Activated naive CD4-positive, alpha-beta T cell treated with anti-CD3 and anti-CD28 coated beads, Interleukin-2, amount 50 U/mL, for 72 hours (primary cell): ENCODE data around the gene SCYL1. TPM values are rescaled to one million over a fixed set of nuclear protein-coding genes. Genes with fewer than 3 reads are reported as not detected.
"Not testable (repeated sequence)": the region's sequence is repeated elsewhere in the genome, so short reads cannot be mapped to it uniquely, and the experiment has no call there.

Experiments
- ATAC-seq, 2 donors: fragments of 150-1000 bp; cut with Tn5 transposase; 2 replicates each; pipeline ENCODE4 v1.10.0; 2021; ENCODE audit warnings: mild to moderate bottlenecking in 2 of 2, moderate library complexity in 2 of 2
- DNase-seq, 2 donors: peaks; one replicate each; pipeline ENCODE4 v3.0.0; 2021 to 2022; ENCODE audit warnings: low spot score in 2 of 2
- H3K27ac Mint-ChIP-seq, 2 donors: one replicate each; pipeline ENCODE4 v1.8.0; 2022; ENCODE audit warnings: mild to moderate bottlenecking in 2 of 2, mixed read lengths in 2 of 2
- H3K36me3 Mint-ChIP-seq, 2 donors: one replicate each; pipeline ENCODE4 v1.8.0; 2022; ENCODE audit warnings: mixed read lengths in 2 of 2
- H3K9me3 Mint-ChIP-seq, 2 donors: one replicate each; pipeline ENCODE4 v1.8.0; 2022; ENCODE audit warnings: mixed read lengths in 2 of 2
- total RNA-seq, 2 donors: library from RNA; stranded (reverse); gene quantifications; one replicate each; pipeline ENCODE4 v1.2.3, GENCODE V29; 2022

The SCYL1 gene
- total RNA-seq, 2 donors from 2014 or later, result 74.3 to 93.2 TPM

DNA sequence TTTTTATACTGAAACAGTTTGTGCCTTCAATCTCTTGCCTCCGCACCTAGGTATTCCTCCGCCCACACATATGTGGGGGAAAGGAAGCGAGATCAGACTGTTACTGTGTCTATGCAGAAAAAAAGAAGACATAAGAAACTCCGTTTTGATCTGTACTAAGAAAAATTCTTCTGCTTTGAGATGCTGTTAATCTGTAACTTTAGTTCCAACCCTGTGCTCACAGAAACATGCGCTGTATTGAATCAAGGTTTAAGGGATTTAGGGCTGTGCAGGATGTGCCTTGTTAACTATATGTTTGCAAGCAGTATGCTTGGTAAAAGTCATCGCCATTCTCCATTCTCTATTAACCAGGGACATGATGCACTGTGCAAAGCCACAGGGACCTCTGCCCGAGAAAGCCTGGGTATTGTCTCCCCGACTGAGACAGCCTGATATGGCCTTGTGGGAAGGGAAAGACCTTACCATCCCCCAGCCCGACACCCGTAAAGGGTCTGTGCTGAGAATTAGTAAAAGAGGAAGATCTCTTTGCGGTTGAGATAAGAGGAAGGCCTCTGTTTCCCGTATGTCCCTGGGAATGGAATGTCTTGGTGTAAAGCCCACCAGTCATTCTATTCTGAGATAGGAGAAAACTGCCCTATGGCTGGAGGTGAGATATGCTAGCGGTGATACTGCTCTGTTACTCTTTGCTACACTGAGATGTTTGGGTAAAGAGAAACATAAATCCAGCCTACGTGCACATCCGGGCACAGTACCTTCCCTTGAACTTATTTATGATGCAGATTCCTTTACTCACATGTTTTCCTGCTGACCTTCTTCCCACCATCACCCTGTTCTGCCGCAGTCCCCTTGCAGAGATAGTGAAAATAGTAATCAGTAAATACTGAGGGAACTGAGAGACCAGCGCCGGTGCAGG is 1.9 kb upstream of the SCYL1 start:
- H3K27ac Mint-ChIP-seq, result peak overlapping the region; percentile 73 to 85
- H3K36me3 Mint-ChIP-seq, H3K9me3 Mint-ChIP-seq, DNase-seq: not testable (repeated sequence)
- peak; percentile 19 to 23 for ATAC-seq

DNA sequence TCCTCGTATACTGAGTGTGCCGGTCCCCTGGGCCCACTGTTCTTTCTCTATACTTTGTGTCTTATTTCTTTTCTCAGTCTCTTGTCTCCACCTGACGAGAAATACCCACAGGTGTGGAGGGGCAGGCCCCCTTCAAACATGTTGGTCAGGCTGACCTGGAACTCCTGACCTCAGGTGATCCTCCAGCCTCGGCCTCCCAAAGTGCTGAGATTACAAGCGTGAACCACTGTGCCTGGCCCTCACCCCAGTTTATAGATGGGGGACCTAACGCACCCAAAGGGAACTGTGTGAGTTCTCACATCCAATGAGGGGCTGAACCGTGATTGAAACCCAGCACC is 1.3 kb upstream of the SCYL1 start:
- not testable (repeated sequence) for DNase-seq, H3K9me3 Mint-ChIP-seq, H3K36me3 Mint-ChIP-seq
- ATAC-seq, result peak in 1 of 2 donors; percentile 12
- H3K27ac Mint-ChIP-seq, result peak overlapping the region; percentile 73 to 85

DNA sequence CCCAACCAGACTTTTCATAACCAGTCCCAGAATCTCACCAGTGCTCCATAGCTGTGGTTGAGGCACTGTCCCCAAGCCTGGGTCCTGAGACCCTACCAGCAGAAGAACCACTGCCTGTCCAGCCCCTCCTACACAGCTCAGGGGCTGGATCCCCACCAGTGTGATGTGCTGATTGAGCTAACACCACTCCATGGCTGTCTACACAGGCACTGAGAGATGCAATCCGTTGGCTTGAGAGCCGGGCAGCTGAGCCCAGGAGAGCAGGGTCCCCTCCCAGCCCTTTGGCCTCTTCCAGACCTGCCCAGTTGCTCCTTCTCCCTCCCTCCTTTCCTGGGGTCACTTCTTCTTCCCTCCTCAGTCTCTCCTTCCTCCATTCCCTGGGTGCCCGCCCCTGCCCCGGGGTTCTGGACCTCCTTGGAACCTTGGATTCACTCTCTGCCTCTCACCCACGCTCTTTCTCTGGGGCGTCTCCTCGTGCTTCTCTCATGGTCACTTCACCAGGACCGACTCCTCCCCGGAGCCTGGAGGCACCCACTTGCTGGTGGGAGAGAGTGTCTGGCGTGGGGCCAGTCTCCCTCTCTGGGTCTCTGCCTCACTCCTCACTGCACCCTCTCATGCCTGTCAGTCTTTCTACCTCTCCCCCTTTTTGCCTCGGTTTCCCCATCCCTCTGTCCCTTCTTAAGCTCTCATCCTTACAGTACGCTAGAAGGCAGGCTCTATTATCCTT is 706 bp upstream of the SCYL1 start:
- Mint-ChIP-seq H3K9me3 (no peaks in the 10 kb centered on the region), H3K36me3 (peaks cover 5% of the 10 kb centered on the region in 2 donors), H3K27ac (peak overlapping the region; percentile 73 to 90)
- DNase-seq (no peak), ATAC-seq (peak; percentile 7 to 36)

DNA sequence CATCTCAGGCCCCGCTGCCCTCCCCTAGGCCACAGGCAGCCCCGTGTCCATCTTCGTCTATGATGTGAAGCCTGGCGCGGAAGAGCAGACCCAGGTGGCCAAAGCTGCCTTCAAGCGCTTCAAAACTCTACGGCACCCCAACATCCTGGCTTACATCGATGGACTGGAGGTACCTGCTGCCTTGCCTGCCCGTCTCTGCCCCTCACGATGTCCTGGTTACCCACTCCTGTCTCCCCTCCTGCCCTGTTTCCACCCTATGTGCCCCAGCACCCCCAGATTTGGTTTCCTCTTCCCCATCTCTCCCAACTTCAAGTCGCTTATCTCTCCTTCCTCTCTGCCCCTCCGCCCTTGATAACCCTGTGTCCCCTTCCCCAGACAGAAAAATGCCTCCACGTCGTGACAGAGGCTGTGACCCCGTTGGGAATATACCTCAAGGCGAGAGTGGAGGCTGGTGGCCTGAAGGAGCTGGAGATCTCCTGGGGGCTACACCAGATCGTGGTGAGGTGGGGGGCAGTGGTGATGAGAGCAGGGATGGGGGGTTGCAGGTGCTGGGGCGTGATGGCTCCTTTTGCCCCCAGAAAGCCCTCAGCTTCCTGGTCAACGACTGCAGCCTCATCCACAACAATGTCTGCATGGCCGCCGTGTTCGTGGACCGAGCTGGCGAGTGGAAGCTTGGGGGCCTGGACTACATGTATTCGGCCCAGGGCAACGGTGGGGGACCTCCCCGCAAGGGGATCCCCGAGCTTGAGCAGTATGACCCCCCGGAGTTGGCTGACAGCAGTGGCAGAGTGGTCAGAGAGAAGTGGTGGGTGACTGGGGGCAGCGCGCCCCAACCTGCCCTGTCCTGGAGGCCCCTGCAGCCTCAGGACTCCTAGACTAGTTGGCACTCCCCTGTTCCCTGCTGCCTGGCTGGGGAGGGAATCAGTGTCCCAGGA is 930 bp downstream of the SCYL1 start:
- peaks cover 5% of the 10 kb centered on the region in 2 donors for H3K36me3 Mint-ChIP-seq
- DNase-seq, result no peak
- ATAC-seq, result no peak
- H3K27ac Mint-ChIP-seq, result peak overlapping the region; percentile 83 to 93
- H3K9me3 Mint-ChIP-seq, result no peaks in the 10 kb centered on the region

DNA sequence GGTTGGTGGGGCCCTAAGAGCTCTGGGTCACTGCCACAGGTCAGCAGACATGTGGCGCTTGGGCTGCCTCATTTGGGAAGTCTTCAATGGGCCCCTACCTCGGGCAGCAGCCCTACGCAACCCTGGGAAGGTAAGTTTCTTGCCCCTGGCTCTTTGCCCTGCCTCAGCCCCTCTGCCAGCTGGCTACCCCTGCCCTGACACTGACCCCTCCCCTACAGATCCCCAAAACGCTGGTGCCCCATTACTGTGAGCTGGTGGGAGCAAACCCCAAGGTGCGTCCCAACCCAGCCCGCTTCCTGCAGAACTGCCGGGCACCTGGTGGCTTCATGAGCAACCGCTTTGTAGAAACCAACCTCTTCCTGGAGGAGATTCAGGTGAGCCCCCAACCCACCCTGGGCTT is 1.9 kb downstream of the SCYL1 start:
- Mint-ChIP-seq H3K9me3 (no peaks in the 10 kb centered on the region), H3K27ac (no peak overlapping the region), H3K36me3 (peaks cover 5% of the 10 kb centered on the region in 2 donors)
- ATAC-seq (no peak), DNase-seq (no peak)

DNA sequence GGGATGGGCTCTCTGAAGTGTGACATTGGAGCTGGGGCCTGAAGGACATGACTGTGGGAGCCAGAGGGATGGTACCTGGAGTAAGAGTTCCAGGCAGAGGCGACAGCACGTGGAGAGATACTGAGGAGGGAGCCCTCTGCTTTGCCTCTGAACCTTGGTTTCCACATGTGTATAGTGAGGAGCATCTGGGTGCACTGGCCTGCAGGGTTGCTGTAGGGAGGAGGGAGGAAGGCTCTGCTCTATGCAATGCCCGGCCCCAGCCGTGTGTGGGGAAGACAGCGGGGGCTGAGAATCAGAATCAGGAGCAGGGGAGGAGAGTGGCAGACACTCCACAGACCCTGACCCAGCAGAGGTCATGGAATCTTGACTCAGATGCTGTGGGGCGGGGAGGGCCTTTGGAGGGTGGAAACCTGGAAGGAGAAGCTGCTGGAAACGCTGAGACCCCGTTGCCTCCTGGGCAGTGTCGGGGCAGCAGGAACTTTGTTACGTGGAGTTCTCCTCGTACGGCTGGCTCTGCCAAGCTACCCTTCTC is 4.0 kb downstream of the SCYL1 start:
- Mint-ChIP-seq H3K36me3 (peaks cover 5% of the 10 kb centered on the region in 2 donors), H3K9me3 (no peaks in the 10 kb centered on the region), H3K27ac (peak overlapping the region in 1 of 2 donors; percentile 39)
- DNase-seq (no peak), ATAC-seq (no peak)

DNA sequence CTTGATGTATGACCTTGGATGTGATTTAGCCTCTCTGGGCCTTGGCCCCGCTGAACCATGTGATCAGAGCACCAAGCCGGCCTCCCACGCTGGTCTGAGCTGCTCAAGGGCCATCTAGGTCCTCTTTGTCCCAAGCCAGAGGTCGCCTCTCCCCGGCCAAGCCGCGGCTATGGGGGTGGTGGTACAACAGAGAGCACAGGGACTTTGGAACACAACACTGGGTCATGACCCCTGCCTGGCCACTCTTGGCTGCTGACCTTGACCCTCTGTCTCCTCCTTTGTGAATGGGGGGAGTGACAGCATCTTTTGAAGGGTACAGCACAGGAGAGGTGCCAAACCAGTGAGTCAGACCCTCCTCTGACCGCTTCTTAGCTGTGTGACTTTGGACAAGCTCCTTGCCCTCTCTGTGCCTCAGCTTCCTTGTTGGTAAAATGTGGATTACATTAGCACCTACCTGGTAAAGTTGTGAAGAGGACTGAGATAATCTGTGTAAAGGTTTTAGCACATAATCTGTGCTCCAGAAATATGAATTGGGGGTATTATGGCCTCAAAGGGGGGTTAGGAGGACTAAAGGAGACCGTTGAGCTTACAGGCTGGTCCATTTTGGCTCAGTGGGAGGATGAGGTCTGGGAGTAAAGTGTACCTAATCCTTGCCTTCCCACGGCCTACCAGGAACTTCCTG is 4.7 kb downstream of the SCYL1 start:
- Mint-ChIP-seq H3K9me3 (no peaks in the 10 kb centered on the region), H3K36me3 (peaks cover under 1 to 5% of the 10 kb centered on the region in 2 donors), H3K27ac (peak overlapping the region; percentile 61 to 72)
- no peak for DNase-seq
- no peak for ATAC-seq

DNA sequence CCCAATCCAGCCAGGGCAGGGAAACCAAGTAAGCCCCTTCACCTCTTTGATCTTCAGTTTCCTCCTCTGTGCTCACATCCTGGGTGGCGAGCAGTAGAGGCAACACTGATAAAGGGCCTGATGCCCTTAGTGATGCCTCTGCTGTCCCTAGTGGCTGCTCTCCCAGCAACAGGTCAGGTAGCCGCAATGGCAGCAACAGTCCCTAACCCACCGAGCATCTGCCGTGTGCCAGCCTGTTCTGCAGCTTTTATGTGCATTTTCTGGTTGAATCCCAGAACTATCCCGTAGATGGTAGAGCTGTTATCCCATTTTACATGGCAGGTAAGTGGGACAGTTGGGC is 5.2 kb downstream of the SCYL1 start:
- H3K27ac Mint-ChIP-seq, result peak overlapping the region; percentile 61 to 72
- no peaks in the 10 kb centered on the region for H3K9me3 Mint-ChIP-seq
- peak; percentile 27 to 66 for ATAC-seq
- peaks cover 0 to 5% of the 10 kb centered on the region in 2 donors for H3K36me3 Mint-ChIP-seq
- no peak for DNase-seq

DNA sequence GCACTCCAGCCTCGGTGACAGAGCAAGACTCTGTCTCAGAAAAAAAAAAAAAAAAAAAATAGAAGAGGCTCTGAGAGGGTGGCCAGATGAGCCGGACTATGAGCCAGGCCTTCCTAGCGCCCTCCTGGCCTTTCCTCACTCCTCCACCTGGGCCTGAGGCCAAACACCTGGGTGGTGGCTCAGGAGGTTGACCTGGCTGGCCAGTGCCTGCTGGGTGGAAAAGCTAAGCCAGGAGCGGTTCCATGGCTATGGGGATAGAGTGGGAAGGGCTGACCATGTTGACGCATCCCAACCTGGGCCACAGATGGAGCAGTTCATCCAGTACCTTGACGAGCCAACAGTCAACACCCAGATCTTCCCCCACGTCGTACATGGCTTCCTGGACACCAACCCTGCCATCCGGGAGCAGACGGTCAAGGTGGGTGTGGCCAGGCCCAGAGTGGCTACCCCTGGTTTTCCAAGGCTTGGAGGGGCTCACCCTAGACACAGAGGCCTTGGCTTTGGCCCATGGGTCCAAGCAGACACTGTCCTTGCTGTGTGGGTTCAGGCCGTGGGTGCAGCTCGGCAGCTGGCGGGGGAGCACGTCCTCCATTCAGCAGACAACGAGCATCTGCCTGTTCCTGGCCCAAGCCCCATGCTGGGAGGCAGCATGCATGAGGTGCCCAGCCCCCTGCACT is 7.6 kb downstream of the SCYL1 start:
- ATAC-seq, result no peak
- DNase-seq, result no peak
- Mint-ChIP-seq H3K27ac (no peak overlapping the region), H3K9me3 (no peaks in the 10 kb centered on the region), H3K36me3 (no peaks in the 10 kb centered on the region)

DNA sequence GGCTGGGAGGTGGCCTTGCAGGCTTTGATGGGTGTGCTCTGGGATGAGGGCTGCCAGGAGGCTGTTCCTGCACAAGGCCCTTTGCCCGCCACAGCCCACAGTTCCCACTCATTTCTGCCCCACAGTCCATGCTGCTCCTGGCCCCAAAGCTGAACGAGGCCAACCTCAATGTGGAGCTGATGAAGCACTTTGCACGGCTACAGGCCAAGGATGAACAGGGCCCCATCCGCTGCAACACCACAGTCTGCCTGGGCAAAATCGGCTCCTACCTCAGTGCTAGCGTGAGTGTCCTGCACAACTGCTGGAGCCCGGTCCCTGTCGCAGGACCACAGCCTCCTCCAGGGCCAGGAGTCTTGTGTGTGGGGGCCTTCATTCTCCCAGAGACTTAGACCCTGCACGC is 10.2 kb downstream of the SCYL1 start:
- no peaks in the 10 kb centered on the region for H3K9me3 Mint-ChIP-seq
- DNase-seq (no peak), ATAC-seq (no peak)
- H3K36me3 Mint-ChIP-seq, result no peaks in the 10 kb centered on the region
- H3K27ac Mint-ChIP-seq, result peak overlapping the region; percentile 8 to 61

DNA sequence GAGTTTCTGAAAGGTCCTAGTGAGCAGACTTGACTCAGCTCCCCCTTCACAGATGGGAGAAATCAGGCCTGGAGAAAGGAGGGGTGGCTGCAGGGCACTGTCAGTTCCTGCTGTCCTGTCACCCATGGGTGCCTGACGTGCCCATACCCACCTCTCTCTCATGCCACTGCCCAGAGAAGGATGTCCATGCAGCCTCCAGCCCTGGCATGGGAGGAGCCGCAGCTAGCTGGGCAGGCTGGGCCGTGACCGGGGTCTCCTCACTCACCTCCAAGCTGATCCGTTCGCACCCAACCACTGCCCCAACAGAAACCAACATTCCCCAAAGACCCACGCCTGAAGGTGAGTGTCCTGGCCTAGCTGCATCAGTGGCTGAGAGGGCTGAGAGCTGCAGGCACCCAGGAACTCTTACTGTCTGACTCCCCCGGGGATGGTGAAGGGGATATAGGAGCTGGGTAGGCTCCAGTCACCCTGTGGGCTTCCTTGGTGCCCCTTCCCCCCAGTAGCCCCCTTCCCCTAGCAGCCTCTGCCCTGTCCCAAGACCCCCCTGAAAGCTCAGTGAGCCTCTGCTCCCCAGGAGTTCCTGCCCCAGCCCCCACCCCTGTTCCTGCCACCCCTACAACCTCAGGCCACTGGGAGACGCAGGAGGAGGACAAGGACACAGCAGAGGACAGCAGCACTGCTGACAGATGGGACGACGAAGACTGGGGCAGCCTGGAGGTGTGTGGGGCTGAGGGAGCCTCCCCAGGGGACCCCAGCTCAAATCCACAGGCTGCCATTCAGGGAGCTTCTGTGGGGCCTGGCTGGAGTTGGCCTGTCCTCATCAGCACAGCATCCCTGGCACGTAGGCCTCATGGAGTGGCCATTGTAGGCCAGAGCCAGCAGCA is 11.8 kb downstream of the SCYL1 start:
- H3K9me3 Mint-ChIP-seq, result no peaks in the 10 kb centered on the region
- peak overlapping the region; percentile 8 to 68 for H3K27ac Mint-ChIP-seq
- ATAC-seq, result no peak
- H3K36me3 Mint-ChIP-seq, result no peaks in the 10 kb centered on the region
- DNase-seq, result no peak

DNA sequence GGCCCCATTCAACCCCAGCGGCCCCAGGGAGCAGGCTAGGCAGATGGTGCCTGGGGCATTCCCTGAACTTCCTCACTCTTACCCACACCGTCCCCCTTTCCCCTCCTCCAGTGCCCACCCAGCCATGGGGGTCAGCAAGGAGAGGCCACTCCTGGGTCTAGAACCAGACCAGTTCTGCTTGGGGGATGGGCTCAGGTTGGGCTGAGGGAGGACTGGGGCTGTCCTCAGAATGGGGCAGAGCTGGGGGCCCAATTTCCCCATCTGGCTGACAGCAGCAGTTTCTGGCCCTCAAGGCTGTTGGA is 12.4 kb downstream of the SCYL1 start:
- no peaks in the 10 kb centered on the region for H3K9me3 Mint-ChIP-seq
- H3K27ac Mint-ChIP-seq, result peak overlapping the region in 1 of 2 donors; percentile 32
- H3K36me3 Mint-ChIP-seq, result no peaks in the 10 kb centered on the region
- no peak for ATAC-seq
- DNase-seq, result no peak

DNA sequence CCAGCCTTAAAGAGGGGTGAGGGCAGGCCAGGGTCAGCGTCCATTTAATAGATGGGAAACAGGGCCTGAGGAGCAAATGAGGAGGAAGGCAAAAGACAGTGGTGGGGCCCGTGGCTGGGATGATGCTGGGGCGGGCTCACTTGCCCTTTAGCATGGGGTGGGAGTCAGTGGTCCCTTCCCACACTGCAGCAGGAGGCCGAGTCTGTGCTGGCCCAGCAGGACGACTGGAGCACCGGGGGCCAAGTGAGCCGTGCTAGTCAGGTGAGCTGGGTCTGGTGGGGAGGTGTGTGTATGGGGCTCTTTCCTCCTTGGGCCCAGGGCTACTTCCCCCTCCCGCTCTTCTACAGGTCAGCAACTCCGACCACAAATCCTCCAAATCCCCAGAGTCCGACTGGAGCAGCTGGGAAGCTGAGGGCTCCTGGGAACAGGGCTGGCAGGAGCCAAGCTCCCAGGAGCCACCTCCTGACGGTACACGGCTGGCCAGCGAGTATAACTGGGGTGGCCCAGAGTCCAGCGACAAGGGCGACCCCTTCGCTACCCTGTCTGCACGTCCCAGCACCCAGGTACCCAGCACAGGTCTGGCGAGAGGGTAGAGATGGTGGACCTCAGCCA is 12.8 kb downstream of the SCYL1 start:
- Mint-ChIP-seq H3K27ac (peak overlapping the region in 1 of 2 donors; percentile 32), H3K9me3 (no peaks in the 10 kb centered on the region), H3K36me3 (no peaks in the 10 kb centered on the region)
- no peak for ATAC-seq
- no peak for DNase-seq

DNA sequence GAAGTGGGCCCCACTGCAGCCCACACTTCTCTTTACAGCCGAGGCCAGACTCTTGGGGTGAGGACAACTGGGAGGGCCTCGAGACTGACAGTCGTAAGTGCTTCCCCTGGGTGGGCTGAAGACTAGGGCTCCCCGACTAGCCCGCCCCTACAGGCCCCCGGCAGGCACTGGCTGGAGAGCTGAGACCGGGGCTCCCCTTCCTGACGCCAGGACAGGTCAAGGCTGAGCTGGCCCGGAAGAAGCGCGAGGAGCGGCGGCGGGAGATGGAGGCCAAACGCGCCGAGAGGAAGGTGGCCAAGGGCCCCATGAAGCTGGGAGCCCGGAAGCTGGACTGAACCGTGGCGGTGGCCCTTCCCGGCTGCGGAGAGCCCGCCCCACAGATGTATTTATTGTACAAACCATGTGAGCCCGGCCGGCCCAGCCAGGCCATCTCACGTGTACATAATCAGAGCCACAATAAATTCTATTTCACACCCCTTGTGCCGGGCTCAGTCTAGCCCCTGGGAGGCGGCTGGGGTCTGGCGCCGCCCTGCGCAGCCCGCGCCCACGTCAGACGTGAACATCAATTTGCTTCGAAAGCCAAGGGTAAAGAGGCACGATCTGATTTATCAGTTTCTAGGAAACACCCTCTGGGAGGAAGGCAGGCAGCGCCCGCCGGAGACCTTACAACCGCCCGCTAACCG is 13.5 kb downstream of the SCYL1 start:
- H3K9me3 Mint-ChIP-seq, result no peaks in the 10 kb centered on the region
- peak in 1 of 2 donors; percentile 2 for DNase-seq
- peak overlapping the region in 1 of 2 donors; percentile 22 for H3K27ac Mint-ChIP-seq
- no peak for ATAC-seq
- H3K36me3 Mint-ChIP-seq, result no peaks in the 10 kb centered on the region
